BE2C (cell line): ENCODE data around the gene ESF1.
"Not testable (repeated sequence)": the region's sequence is repeated elsewhere in the genome, so short reads cannot be mapped to it uniquely, and the experiment has no call there.

Experiments
- DNase-seq: peaks from one replicate; pipeline ENCODE4 v3.0.0-alpha.2; 2020
- H3K27me3 ChIP-seq: fragments of 250-450 bp; sonication (Bioruptor Pico); 2 replicates; pipeline ENCODE4 v1.5.1; 2020; ENCODE audit warnings: mild to moderate bottlenecking
- H3K36me3 ChIP-seq: fragments of 250-450 bp; sonication (Bioruptor Pico); 2 replicates; pipeline ENCODE4 v1.5.1; 2020; ENCODE audit warnings: mild to moderate bottlenecking
- H3K4me1 ChIP-seq: fragments of 250-450 bp; sonication (Bioruptor Pico); 2 replicates; pipeline ENCODE4 v1.5.1; 2020
- H3K4me3 ChIP-seq: 2 replicates; pipeline ENCODE4 v1.5.1; 2011; ENCODE audit warnings: low read depth, low read length
- H3K9me3 ChIP-seq: fragments of 250-450 bp; sonication (Bioruptor Pico); 2 replicates; pipeline ENCODE4 v1.5.1; 2020
- TF ChIP-seq, protein P1 (sequence below): IDR thresholded peaks from 2 replicates; pipeline ENCODE4 v1.5.1; 2012; ENCODE audit warnings: mild to moderate bottlenecking, low read depth, low read length

ESF1 gene

GRCh38 chr20:13772529-13772928 lies 12.2 kb downstream of the ESF1 start:
- Histone ChIP-seq H3K36me3 (peaks cover 86% of the 10 kb centered on the region), H3K9me3 (no peaks in the 10 kb centered on the region), H3K4me1 (no peaks in the 10 kb centered on the region), H3K4me3 (no peak overlapping the region), H3K27me3 (no peaks in the 10 kb centered on the region)
- TF ChIP-seq, protein P1, sequence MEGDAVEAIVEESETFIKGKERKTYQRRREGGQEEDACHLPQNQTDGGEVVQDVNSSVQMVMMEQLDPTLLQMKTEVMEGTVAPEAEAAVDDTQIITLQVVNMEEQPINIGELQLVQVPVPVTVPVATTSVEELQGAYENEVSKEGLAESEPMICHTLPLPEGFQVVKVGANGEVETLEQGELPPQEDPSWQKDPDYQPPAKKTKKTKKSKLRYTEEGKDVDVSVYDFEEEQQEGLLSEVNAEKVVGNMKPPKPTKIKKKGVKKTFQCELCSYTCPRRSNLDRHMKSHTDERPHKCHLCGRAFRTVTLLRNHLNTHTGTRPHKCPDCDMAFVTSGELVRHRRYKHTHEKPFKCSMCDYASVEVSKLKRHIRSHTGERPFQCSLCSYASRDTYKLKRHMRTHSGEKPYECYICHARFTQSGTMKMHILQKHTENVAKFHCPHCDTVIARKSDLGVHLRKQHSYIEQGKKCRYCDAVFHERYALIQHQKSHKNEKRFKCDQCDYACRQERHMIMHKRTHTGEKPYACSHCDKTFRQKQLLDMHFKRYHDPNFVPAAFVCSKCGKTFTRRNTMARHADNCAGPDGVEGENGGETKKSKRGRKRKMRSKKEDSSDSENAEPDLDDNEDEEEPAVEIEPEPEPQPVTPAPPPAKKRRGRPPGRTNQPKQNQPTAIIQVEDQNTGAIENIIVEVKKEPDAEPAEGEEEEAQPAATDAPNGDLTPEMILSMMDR: no peak
- no peak for DNase-seq

DNA sequence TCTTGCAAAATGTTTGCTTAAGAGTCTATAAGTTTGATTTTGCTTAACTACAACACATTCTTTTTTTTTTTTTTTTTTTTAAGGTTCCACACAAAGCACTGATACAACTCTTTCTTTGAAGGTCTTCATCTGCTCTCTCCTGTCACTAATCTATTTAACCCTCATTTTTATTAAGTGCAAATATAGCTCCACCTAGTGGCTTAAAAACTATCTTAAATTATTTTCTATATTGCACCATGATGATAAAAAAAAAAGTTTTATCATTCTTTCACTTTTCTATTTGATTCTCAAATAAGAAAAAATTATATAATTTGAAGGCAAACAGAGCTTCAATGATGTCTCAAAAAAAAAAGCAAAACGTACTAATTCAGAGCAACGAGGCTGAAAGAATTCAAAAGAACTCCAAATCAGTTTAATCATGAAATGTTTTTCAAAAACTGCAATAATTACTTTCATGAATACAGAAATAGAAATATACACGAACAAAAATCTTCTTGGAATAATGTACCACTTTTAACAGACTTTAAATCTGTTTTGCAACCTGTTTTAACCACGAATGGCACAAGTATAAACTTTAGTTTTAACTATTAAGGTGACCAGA lies 12.8 kb downstream of the ESF1 start:
- H3K36me3 ChIP-seq: peaks cover 86% of the 10 kb centered on the region
- H3K4me1 ChIP-seq: no peaks in the 10 kb centered on the region

DNA sequence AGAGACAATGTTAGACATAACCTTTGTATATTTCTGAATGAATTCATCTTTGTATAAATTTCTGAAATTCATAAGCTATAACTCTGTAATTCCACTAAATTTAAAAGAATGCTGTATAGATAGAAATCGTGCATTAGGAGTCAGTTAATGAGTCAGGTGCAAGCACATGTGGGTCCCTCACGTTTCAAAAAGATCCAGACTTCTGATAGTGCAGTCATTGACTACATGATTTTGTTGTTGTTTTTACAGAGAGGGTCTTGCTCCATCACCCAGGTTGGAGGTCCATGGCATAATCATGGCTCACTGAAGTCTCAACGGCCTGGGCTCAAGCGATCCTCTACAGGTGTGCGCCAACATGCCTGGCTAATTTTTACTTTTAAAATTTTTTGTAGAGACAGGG lies 14.6 kb downstream of the ESF1 start:
- no peaks in the 10 kb centered on the region for H3K27me3 ChIP-seq
- no peaks in the 10 kb centered on the region for H3K9me3 ChIP-seq
- H3K4me3 ChIP-seq: no peak overlapping the region
- peaks cover 86% of the 10 kb centered on the region for H3K36me3 ChIP-seq
- TF ChIP-seq, protein P1: no peak
- H3K4me1 ChIP-seq: no peaks in the 10 kb centered on the region
- no peak for DNase-seq

More for the DNA sequence above, 12.8 kb downstream of the ESF1 start:
- TF ChIP-seq, protein P1: peak; percentile 35; the same call in 1 of the 2 replicates
- no peak for DNase-seq
- Histone ChIP-seq H3K4me3 (no peak overlapping the region), H3K9me3 (no peaks in the 10 kb centered on the region), H3K27me3 (no peaks in the 10 kb centered on the region)

DNA sequence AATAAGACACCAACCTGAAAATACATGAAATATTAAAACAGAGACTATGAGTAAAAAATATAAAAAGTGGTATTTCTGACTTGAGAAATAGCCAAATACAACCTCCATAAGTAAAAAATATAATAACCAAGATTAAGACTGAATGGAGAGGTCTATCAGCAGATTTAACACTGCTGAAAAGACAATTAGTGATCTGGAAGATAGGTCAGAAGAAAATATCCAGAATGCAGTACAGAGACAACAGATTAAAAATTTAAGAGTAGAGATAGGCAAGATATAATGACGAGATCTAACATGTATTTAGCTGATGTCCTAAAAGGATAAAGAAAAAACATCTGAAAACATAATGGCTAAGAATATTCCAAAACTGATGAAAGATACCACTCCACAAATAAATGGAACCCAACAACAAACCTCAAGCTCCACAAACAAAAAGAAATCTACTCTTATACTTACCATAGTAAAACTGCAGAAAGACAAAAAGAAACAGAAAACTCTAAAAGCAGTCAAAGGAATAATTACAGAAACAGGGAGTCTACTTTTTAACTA lies 18.8 kb downstream of the ESF1 start:
- Histone ChIP-seq H3K9me3 (no peaks in the 10 kb centered on the region), H3K4me1 (no peaks in the 10 kb centered on the region), H3K36me3 (peaks cover 85% of the 10 kb centered on the region), H3K4me3 (no peak overlapping the region), H3K27me3 (no peaks in the 10 kb centered on the region)
- TF ChIP-seq, protein P1: no peak
- DNase-seq: no peak

GRCh38 chr20:13765299-13765698 lies 19.4 kb downstream of the ESF1 start:
- DNase-seq: no peak
- Histone ChIP-seq H3K4me3 (no peak overlapping the region), H3K27me3 (no peaks in the 10 kb centered on the region), H3K9me3 (no peaks in the 10 kb centered on the region), H3K36me3 (peaks cover 79% of the 10 kb centered on the region), H3K4me1 (no peaks in the 10 kb centered on the region)
- TF ChIP-seq, protein P1: no peak

- peaks cover 78% of the 10 kb centered on the region for H3K36me3 ChIP-seq
- not testable (repeated sequence) for H3K4me3 ChIP-seq, H3K9me3 ChIP-seq, H3K4me1 ChIP-seq, H3K27me3 ChIP-seq, DNase-seq
These were observed 24.2 kb downstream of the ESF1 start for GRCh38 chr20:13760451-13760946.
